Activated T-cell treated with anti-CD3 and anti-CD28 coated beads, Interleukin-2, amount 50 U/mL, for 24 hours (primary cell): ENCODE results near the gene NYNRIN.

Experiments
- DNase-seq: peaks from one replicate; pipeline ENCODE4 v3.0.0-alpha.2; 2020
- H3K27ac Mint-ChIP-seq: 2 replicates; pipeline ENCODE4 v1.8.0; 2020; ENCODE audit warnings: mild to moderate bottlenecking, mixed read lengths
- H3K27me3 Mint-ChIP-seq: 2 replicates; pipeline ENCODE4 v1.8.0; 2020; ENCODE audit warnings: mixed read lengths
- H3K36me3 Mint-ChIP-seq: 2 replicates; pipeline ENCODE4 v1.8.0; 2020; ENCODE audit warnings: low read depth, mixed read lengths
- H3K4me1 Mint-ChIP-seq: 2 replicates; pipeline ENCODE4 v1.8.0; 2020; ENCODE audit warnings: low read depth, mixed read lengths
- H3K4me3 Mint-ChIP-seq: 2 replicates; pipeline ENCODE4 v1.8.0; 2020; ENCODE audit warnings: mild to moderate bottlenecking, moderate library complexity, mixed read lengths
- H3K9me3 Mint-ChIP-seq: 2 replicates; pipeline ENCODE4 v1.8.0; 2020; ENCODE audit warnings: mixed read lengths

NYNRIN gene

GRCh38 chr14:24456980-24457379, 58.2 kb downstream of the NYNRIN start:
- peaks cover 4% of the 10 kb centered on the region for H3K4me1 Mint-ChIP-seq
- DNase-seq: no peak
- no peak overlapping the region for H3K4me3 Mint-ChIP-seq
- no peak overlapping the region for H3K27ac Mint-ChIP-seq
- H3K27me3 Mint-ChIP-seq: no peaks in the 10 kb centered on the region
- H3K9me3 Mint-ChIP-seq: peaks cover 11% of the 10 kb centered on the region
- H3K36me3 Mint-ChIP-seq: peaks cover 17% of the 10 kb centered on the region

GRCh38 chr14:24458736-24459135, 59.9 kb downstream of the NYNRIN start:
- no peak overlapping the region for H3K4me3 Mint-ChIP-seq
- no peaks in the 10 kb centered on the region for H3K27me3 Mint-ChIP-seq
- DNase-seq: no peak
- H3K9me3 Mint-ChIP-seq: peaks cover 10% of the 10 kb centered on the region
- peaks cover 7% of the 10 kb centered on the region for H3K4me1 Mint-ChIP-seq
- H3K27ac Mint-ChIP-seq: no peak overlapping the region
- peaks cover 15% of the 10 kb centered on the region for H3K36me3 Mint-ChIP-seq

- Mint-ChIP-seq H3K4me1 (peaks cover 12% of the 10 kb centered on the region), H3K4me3 (no peak overlapping the region)
These were observed 60.5 kb downstream of the NYNRIN start for GRCh38 chr14:24459331-24459730.

GRCh38 chr14:24461336-24461735, 62.5 kb downstream of the NYNRIN start:
- Mint-ChIP-seq H3K4me3 (no peak overlapping the region), H3K36me3 (peaks cover 5% of the 10 kb centered on the region), H3K9me3 (peaks cover 6% of the 10 kb centered on the region), H3K27ac (no peak overlapping the region), H3K27me3 (no peaks in the 10 kb centered on the region), H3K4me1 (peaks cover 28% of the 10 kb centered on the region)
- DNase-seq: no peak

More at GRCh38 chr14:24459331-24459730, 60.5 kb downstream of the NYNRIN start:
- no peak overlapping the region for H3K27ac Mint-ChIP-seq
- H3K27me3 Mint-ChIP-seq: no peaks in the 10 kb centered on the region
- H3K36me3 Mint-ChIP-seq: peaks cover 10% of the 10 kb centered on the region
- H3K9me3 Mint-ChIP-seq: peaks cover 7% of the 10 kb centered on the region
- DNase-seq: no peak

GRCh38 chr14:24463017-24463883, 64.4 kb downstream of the NYNRIN start:
- Mint-ChIP-seq H3K36me3 (no peaks in the 10 kb centered on the region), H3K4me3 (no peak overlapping the region), H3K9me3 (no peaks in the 10 kb centered on the region), H3K4me1 (peaks cover 25% of the 10 kb centered on the region), H3K27me3 (no peaks in the 10 kb centered on the region), H3K27ac (no peak overlapping the region)
- no peak for DNase-seq

GRCh38 chr14:24463884-24464785, 65.3 kb downstream of the NYNRIN start:
- Mint-ChIP-seq H3K36me3 (no peaks in the 10 kb centered on the region), H3K27me3 (no peaks in the 10 kb centered on the region), H3K4me3 (no peak overlapping the region), H3K27ac (no peak overlapping the region), H3K9me3 (no peaks in the 10 kb centered on the region), H3K4me1 (peaks cover 25% of the 10 kb centered on the region)
- no peak for DNase-seq

GRCh38 chr14:24465368-24465767, 66.6 kb downstream of the NYNRIN start:
- H3K27ac Mint-ChIP-seq: peak overlapping the region; percentile 50
- H3K9me3 Mint-ChIP-seq: no peaks in the 10 kb centered on the region
- no peaks in the 10 kb centered on the region for H3K36me3 Mint-ChIP-seq
- no peak overlapping the region for H3K4me3 Mint-ChIP-seq
- H3K4me1 Mint-ChIP-seq: peaks cover 25% of the 10 kb centered on the region
- H3K27me3 Mint-ChIP-seq: no peaks in the 10 kb centered on the region
- DNase-seq: no peak

- no peaks in the 10 kb centered on the region for H3K9me3 Mint-ChIP-seq
- H3K36me3 Mint-ChIP-seq: no peaks in the 10 kb centered on the region
- H3K27me3 Mint-ChIP-seq: no peaks in the 10 kb centered on the region
- H3K27ac Mint-ChIP-seq: no peak overlapping the region
- peaks cover 25% of the 10 kb centered on the region for H3K4me1 Mint-ChIP-seq
- no peak for DNase-seq
- no peak overlapping the region for H3K4me3 Mint-ChIP-seq
These were observed 67.0 kb downstream of the NYNRIN start for GRCh38 chr14:24465805-24466204.
